Tibial nerve (tissue), 4 donors: ENCODE results near the gene EGFL6.

Experiments used
- CTCF ChIP-seq, 5 experiments: fragments of 200-600 bp in 3 of 5; fragments of 450-650 bp in 2 of 5; sonication (generic) in 3 of 5; IDR thresholded peaks; one replicate each; pipeline ENCODE4 v1.5.1; 2016 to 2019; ENCODE audit warnings: antibody characterized with exemption in 5 of 5, mild to moderate bottlenecking in 3 of 5, moderate library complexity in 2 of 5
- EP300 ChIP-seq, 2 donors: sonication (generic); formaldehyde crosslinking; IDR thresholded peaks; one replicate each; pipeline ENCODE4 v1.6.1; 2017; ENCODE audit warnings: antibody characterized with exemption in 2 of 2, mild to moderate bottlenecking in 1 of 2
- POLR2A ChIP-seq, 2 donors: fragments of 450-650 bp; IDR thresholded peaks; one replicate each; pipeline ENCODE4 v1.6.1; 2017; ENCODE audit warnings: antibody characterized with exemption in 2 of 2, mild to moderate bottlenecking in 2 of 2, moderate library complexity in 2 of 2

GRCh38 chrX:13664020-13664419 is 94.6 kb downstream of the EGFL6 start:
- TF ChIP-seq POLR2A (IDR thresholded peaks at IDR 0.05) (no peak), CTCF (IDR thresholded peaks at IDR 0.05) (no peak), EP300 (IDR thresholded peaks at IDR 0.05) (no peak)
